ENCODE measurements around the gene ETS1.

ETS1 gene

GRCh38 chr11:128619007-128619406 is 31.6 kb upstream of the ETS1 start:
- DNase-seq (ENCODE audit: low read depth), result no peak

GRCh38 chr11:128618603-128619002 is 31.2 kb upstream of the ETS1 start:
- DNase-seq (ENCODE audit: low read depth), result no peak

DNA sequence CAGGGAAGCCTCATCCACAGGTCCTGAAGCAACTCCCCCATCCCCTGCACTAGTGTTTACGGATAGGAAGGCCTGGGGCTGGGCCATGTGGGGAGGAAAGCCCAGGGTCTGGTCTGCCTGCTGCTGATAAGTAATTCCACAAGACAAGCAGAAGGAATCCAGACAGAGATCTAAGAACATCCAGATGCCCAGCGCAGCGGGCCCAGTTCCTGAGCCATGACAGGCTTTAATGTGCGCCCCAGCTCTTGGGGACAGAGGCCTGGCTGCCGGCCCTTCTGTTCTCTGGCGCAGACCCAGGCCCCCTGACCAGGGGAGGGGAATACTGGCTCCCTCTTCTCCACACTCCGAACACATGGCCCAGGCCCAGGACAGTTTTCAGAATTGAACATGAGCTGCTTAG is 28.8 kb upstream of the ETS1 start:
- no peak for DNase-seq (ENCODE audit: low read depth)

- DNase-seq (ENCODE audit: low read depth), result no peak
Measured at GRCh38 chr11:128615612-128616011, 28.3 kb upstream of the ETS1 start.

DNA sequence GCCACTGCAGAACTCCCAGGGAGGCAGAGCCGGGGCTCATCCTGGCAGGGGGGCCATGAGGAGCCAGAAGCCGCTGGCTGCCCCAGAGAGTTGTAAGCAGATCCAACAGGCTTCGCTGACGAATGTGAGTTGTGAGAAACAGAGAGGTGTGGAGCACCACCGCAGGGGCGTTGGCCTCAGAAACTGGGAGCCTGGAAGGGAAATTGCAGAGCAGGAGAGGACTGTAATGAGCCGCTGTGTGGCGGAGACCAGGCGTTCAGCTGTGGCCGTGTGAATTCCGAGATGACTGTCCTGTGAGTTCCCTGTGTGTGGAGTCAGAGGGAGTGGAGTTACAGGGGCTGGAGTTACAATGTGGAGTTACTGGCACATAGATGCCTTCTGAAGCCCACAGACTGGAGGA is 27.7 kb upstream of the ETS1 start:
- DNase-seq (ENCODE audit: low read depth), result no peak

DNA sequence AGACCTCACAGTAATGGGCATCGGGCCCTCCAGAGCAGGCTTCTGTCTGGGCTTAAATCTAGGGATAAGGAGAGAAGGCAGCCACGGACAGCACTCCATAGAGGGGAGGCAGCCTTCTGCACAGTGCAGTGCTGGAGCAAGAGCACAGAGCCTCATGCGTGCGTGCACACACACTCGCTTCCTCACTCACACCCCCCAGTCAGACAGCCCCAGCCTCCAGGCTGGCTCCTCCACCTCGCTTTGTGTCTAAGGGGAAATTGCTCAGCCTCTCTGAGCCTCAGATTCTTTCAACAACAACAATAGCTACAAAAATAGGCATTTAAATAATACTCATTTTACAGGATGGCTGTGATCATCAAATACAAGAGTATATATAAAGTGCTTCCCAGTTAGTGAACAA is 26.7 kb upstream of the ETS1 start:
- no peak for DNase-seq (ENCODE audit: low read depth)

- no peak for DNase-seq (ENCODE audit: low read depth)
Measured at GRCh38 chr11:128613300-128613995, 26.1 kb upstream of the ETS1 start.

DNA sequence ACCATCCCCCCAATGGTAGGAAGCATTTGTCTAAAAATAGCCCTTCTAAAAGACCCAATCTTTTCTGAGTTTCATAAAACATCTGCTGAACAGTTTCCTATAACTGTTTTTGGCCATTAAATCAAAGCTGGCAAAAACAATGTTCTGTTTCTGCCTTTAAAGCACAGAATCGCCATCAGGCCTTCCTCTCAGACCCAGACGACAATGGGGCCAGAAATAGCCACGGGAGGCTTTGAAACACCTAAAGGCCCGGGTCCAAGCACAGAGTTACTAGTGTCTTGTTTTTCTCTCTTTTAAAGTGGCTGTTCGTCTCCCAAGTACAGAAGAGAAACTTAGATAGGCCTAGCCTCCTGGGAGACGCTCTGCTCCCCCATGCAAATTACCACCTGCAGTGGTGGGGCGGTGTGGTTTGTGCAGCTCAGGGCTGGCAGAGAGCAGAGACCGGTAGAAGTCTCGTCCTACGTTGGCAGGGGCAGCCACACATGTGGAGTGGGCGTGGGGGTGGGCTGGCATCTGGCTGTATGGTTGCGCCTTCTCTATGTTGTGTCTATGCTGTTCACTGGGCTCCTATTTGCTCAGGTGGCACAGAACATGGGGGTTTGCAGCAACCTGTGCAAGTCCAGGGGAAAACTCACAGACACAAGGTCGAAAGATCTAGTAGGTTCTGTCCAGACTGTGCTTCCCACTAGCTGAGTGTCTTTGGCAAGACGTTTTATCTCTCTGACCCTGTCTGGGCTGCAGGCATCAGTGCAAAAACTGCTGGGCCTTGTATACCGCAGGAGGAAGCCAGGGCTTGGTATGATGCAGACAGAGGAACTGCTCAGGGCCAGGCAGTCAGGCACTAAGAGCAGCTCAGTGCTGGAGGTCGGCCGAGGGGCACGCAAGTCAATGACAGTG is 23.6 kb upstream of the ETS1 start:
- DNase-seq (ENCODE audit: low read depth), result no peak

- DNase-seq (ENCODE audit: low read depth), result no peak
Measured at GRCh38 chr11:128609785-128610184, 22.4 kb upstream of the ETS1 start.

- no peak for DNase-seq (ENCODE audit: low read depth)
Measured at GRCh38 chr11:128608746-128609407, 21.5 kb upstream of the ETS1 start.

- DNase-seq (ENCODE audit: low read depth), result no peak
Measured at GRCh38 chr11:128607819-128608218, 20.5 kb upstream of the ETS1 start.

GRCh38 chr11:128604723-128605122 is 17.4 kb upstream of the ETS1 start:
- no peak for DNase-seq (ENCODE audit: low read depth)

- DNase-seq (ENCODE audit: low read depth), result no peak
Measured at GRCh38 chr11:128603752-128604414, 16.5 kb upstream of the ETS1 start.

- no peak for DNase-seq (ENCODE audit: low read depth)
Measured at GRCh38 chr11:128603003-128603696, 15.8 kb upstream of the ETS1 start.

- DNase-seq (ENCODE audit: low read depth), result peak; percentile 46
Measured at GRCh38 chr11:128599729-128600128, 12.4 kb upstream of the ETS1 start.

DNA sequence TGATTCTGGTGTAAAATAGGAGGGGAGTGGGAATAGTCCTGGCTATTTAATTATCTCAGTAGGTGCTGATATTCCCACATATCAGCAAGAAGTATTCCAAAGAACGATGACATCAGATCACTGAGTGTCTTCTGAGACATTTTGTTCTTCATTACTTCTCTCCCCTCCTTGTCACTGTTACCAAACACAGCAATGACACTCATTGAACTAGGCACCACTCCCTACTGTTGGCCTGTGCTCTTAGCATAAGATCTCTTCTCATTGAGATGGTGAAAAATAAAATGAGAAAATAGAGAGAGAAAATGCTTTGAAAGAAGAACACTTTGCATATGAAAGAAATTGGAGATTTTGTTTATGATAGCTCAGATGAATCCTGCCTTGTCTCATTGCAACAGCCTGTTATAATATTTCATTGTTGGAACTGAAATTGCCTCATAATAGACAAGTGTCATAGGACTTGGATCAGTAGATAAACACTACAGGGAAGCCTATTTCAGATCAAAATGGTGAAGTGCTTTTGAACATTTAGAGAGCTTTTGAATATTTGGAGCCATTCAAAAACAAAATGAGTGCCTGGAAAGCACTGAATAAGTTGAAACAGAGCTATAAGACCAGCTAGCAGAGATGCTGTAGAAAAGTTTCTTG is 11.3 kb upstream of the ETS1 start:
- DNase-seq (ENCODE audit: low read depth), result no peak

GRCh38 chr11:128598096-128598495 is 10.7 kb upstream of the ETS1 start:
- DNase-seq (ENCODE audit: low read depth), result no peak

DNA sequence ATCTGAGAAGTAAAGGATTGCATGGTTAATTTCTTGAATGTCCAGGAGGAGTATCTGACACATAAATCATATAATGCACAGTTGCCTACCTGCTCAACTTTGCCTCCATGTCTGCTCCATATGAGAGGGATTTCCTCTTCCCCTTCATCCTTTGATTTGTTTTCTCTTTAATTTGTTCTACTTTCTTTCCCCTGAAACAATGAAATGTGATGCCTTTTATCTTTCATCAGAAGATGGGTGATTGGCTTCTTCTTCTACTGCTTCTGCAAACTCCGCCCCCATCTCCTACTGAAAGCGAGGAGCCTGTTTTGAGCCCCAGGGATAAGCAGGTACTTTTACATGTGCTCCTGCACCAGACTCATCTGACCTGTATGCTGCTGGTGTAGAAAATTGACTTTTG is 9.9 kb upstream of the ETS1 start:
- DNase-seq (ENCODE audit: low read depth), result no peak

DNA sequence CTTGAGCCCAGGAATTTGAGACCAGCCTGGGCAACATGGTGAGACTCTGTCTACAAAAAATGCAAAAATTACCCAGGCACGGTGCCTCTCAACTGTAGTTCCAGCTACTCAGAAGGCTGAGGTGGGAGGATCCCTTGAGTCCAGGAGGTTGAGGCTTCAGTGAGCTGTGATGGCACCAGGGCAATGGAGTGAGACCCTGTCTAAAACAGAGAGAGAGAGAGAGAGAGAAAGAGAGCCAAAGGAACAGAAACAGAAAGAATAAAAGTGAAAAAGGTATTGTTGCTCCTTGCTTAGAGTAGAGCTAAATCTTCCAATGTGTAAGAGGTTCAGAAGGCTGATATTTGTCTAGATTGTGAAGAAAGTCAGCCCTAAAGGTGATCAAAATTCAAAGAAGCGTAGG is 8.9 kb upstream of the ETS1 start:
- no peak for DNase-seq (ENCODE audit: low read depth)

DNA sequence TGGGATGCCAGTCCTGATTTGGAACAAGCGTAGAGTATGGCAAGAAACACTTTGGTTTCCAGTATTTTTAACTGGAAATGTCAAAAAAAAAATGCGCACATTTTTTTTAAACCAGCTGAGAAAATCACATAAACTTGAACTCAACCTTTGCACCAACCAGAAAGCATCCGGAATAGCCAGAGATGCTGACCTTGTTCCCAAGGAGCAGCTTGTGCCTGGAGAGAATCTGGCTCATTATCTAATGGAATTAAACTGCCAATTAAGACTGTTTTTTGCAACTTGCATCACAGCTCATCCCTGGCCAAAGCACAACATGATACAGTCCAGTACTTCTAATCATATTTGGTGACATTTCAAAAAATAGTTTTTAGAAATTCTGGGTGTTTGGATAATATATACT is 8.4 kb upstream of the ETS1 start:
- DNase-seq (ENCODE audit: low read depth), result no peak

GRCh38 chr11:128595221-128595620 is 7.9 kb upstream of the ETS1 start:
- no peak for DNase-seq (ENCODE audit: low read depth)
